ENCODE measurements around the gene POLDIP2.

- TF ChIP-seq CTCF (conservative IDR thresholded peaks at IDR 0.05; ENCODE audit: low read length) (no peak), EZH2phosphoT487 (IDR thresholded peaks at IDR 0.05; ENCODE audit: borderline replicate concordance, low read depth, low read length) (no peak)
These were observed 15.0 kb downstream of the POLDIP2 start for GRCh38 chr17:28342313-28342712.

All from OCI-LY7 (cell line).